ENCODE data around the gene GPC6.

DNA sequence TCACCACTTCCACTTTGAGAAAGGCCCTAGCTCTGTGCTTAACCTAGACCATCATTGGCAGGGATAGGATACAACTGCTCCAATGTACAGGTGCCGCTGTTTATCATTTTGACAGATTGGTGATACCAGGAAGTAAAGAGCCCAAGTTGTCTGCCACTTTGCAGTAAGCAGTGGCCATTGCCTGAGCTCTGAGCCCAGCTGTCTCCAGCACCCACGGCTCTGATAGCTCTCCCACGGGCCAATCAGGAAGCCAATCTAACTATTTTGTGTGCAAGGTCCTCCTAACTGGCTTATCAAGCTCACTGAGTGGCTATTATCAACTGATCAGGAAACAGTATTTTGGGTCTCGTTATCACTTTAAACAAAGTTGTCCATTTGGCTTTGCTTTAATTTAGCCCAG lies 1071.7 kb downstream of the GPC6 start:
- TF ChIP-seq, protein P1, sequence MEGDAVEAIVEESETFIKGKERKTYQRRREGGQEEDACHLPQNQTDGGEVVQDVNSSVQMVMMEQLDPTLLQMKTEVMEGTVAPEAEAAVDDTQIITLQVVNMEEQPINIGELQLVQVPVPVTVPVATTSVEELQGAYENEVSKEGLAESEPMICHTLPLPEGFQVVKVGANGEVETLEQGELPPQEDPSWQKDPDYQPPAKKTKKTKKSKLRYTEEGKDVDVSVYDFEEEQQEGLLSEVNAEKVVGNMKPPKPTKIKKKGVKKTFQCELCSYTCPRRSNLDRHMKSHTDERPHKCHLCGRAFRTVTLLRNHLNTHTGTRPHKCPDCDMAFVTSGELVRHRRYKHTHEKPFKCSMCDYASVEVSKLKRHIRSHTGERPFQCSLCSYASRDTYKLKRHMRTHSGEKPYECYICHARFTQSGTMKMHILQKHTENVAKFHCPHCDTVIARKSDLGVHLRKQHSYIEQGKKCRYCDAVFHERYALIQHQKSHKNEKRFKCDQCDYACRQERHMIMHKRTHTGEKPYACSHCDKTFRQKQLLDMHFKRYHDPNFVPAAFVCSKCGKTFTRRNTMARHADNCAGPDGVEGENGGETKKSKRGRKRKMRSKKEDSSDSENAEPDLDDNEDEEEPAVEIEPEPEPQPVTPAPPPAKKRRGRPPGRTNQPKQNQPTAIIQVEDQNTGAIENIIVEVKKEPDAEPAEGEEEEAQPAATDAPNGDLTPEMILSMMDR (IDR thresholded peaks at IDR 0.05; ENCODE audit: poor library complexity), result no peak
- TF ChIP-seq EZH2phosphoT487 (IDR thresholded peaks at IDR 0.05; ENCODE audit: low read depth, severe bottlenecking, unreplicated experiment) (no peak), EZH2 (IDR thresholded peaks at IDR 0.05; ENCODE audit: borderline replicate concordance) (no peak)
